ENCODE results near the gene SIRPB2.
A peak's percentile ranks its signal among the peaks of the same experiment; 100 is the strongest.

- TF ChIP-seq CTCF (IDR thresholded peaks at IDR 0.05): peak in 3 of 4 experiments; percentile 24 to 56 (median 29)
- no peak for TF ChIP-seq POLR2A (IDR thresholded peaks at IDR 0.05)
- TF ChIP-seq POLR2AphosphoS5 (IDR thresholded peaks at IDR 0.05): no peak
Observed at GRCh38 chr20:1469925-1470571, 21.2 kb downstream of the SIRPB2 start.

Measured in gastroesophageal sphincter (tissue), 3 donors.